Naive thymus-derived CD8-positive, alpha-beta T cell (primary cell): ENCODE results near the gene AKR1C8. TPM values are rescaled to one million over a fixed set of nuclear protein-coding genes. Genes with fewer than 3 reads are reported as not detected.
"Not testable (repeated sequence)": the region's sequence is repeated elsewhere in the genome, so short reads cannot be mapped to it uniquely, and the experiment has no call there.

Experiments
- ATAC-seq, 2 donors: fragments of 150-1000 bp; cut with Tn5 transposase in 1 of 2; sonication (Bioruptor Pico), chemical (Tn5 transposase) in 1 of 2; 1 replicate in 1 of 2; 2 replicates in 1 of 2; pipeline ENCODE4 v1.10.0; 2021; ENCODE audit warnings: mild to moderate bottlenecking in 2 of 2, moderate library complexity in 2 of 2
- POLR2A ChIA-PET: fragments of 350-600 bp; sonication (Branson Sonifier 250); formaldehyde crosslinking; loops from one replicate; lab custom pipeline; 2021; ENCODE audit warnings: antibody characterized with exemption; lab: Charles Lee
- DNase-seq, 10 donors: peaks; one replicate each; pipeline versions ENCODE4 v3.0.0 to v3.0.0-alpha.2; 2020 to 2022
- H3K27ac Mint-ChIP-seq, 10 donors: one replicate each; pipeline ENCODE4 v1.8.0; 2020 to 2022; ENCODE audit warnings: mild to moderate bottlenecking in 10 of 10, mixed read lengths in 10 of 10, moderate library complexity in 4 of 10, inconsistent platforms in 1 of 10
- H3K27me3 Mint-ChIP-seq, 5 donors: one replicate each; pipeline ENCODE4 v1.8.0; 2021 to 2022; ENCODE audit warnings: mixed read lengths in 5 of 5
- H3K36me3 Mint-ChIP-seq, 3 donors: one replicate each; pipeline ENCODE4 v1.8.0; 2020 to 2022; ENCODE audit warnings: mixed read lengths in 3 of 3, mild to moderate bottlenecking in 2 of 3, inconsistent platforms in 1 of 3
- H3K4me1 Mint-ChIP-seq, 4 donors: one replicate each; pipeline ENCODE4 v1.8.0; 2021 to 2022; ENCODE audit warnings: mixed read lengths in 4 of 4
- H3K4me3 Mint-ChIP-seq, 10 donors: one replicate each; pipeline ENCODE4 v1.8.0; 2020 to 2022; ENCODE audit warnings: mild to moderate bottlenecking in 10 of 10, mixed read lengths in 10 of 10, moderate library complexity in 6 of 10, inconsistent platforms in 1 of 10
- H3K9me3 Mint-ChIP-seq, 9 donors: one replicate each; pipeline ENCODE4 v1.8.0; 2020 to 2022; ENCODE audit warnings: mixed read lengths in 9 of 9, mild to moderate bottlenecking in 3 of 9, inconsistent platforms in 1 of 9, moderate library complexity in 1 of 9
- polyA plus RNA-seq, 3 donors: library from polyadenylated mRNA; unstranded; fragments of 300-500 nt; fragmentation: Illumina TruSeq; gene quantifications; one replicate each; pipeline ENCODE4 v1.2.3, GENCODE V29; 2021
- total RNA-seq, 8 experiments: library from RNA in 2 of 8; stranded (reverse) in 2 of 8; gene quantifications; one replicate each; pipeline ENCODE4 v1.2.3 and lab custom pipeline; 2021 to 2026

The AKR1C8 gene
- total and polyA plus RNA-seq, 5 experiments from 2014 or later, result 1.1 to 1.3 TPM; not detected in 3

DNA sequence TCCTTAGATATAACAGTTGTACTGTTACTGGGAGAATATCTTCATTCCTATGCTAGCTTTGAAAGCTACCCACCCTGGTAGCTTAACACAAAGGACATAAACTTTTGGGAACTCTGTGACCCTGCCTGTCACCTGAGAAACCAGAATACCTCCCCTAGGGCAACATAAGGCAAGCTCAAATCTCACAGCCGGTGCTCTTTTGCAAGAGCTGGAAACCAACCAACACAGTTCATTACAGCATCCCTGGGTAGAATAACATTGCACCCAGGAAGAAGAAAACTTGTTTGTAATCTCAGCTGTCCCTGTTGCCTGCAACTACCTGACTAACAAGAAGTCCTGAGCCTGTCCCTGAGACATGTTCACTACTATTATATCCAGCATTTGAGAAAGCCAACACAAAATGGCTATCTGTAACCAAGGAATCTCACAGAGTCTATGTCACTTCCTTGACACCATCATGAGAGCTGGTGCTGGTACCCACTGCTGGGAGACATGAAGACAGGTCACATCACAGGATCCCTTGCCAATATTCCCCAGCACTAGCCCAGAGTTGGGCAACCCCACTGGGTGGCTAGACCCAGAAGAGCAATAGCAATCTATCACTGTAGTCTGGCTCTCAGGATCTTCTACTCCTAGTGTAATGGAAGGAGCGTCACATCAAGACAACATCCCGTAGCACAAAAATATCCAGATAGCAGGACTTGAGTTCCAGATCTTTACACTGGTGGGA is 59.5 kb downstream of the AKR1C8 start:
- ATAC-seq, result no peak

DNA sequence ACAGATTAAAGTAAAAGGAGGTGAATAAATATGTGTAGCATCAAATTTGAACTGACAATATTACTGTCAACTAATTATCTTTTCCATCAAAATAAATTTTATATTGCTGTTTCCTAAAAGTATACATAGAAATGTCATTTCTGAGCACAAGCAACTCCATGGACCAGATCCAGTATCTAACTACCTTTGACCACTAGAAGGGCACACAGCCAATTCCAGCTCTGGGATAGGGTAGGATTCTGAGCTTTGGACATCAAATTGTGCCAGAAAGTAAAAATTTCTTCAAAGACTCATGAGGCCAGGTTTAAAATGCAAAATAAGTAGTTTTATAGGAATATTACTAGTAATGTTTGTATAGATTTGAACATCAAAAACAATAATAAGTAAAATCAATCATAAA is 61.1 kb downstream of the AKR1C8 start:
- Mint-ChIP-seq H3K4me3 (no peak overlapping the region), H3K27ac (no peak overlapping the region), H3K27me3 (peaks cover 0 to 10% (median 6%) of the 10 kb centered on the region in 5 donors), H3K9me3 (peaks cover 0 to 26% (median 11%) of the 10 kb centered on the region in 9 donors), H3K36me3 (peaks cover 0 to 15% (median 3%) of the 10 kb centered on the region in 3 donors), H3K4me1 (no peaks in the 10 kb centered on the region)
- POLR2A ChIA-PET, result no interaction called here
- ATAC-seq (no peak), DNase-seq (no peak)

More for the DNA sequence above, 59.5 kb downstream of the AKR1C8 start:
- no peak overlapping the region for H3K27ac Mint-ChIP-seq
- H3K4me3 Mint-ChIP-seq, result no peak overlapping the region
- POLR2A ChIA-PET, result no interaction called here
- H3K36me3 Mint-ChIP-seq, result peaks cover 0 to 15% (median 3%) of the 10 kb centered on the region in 3 donors
- no peak for DNase-seq
- H3K27me3 Mint-ChIP-seq, result peaks cover 0 to 10% (median 6%) of the 10 kb centered on the region in 5 donors
- no peaks in the 10 kb centered on the region for H3K4me1 Mint-ChIP-seq
- peaks cover 0 to 21% (median 11%) of the 10 kb centered on the region in 9 donors for H3K9me3 Mint-ChIP-seq

DNA sequence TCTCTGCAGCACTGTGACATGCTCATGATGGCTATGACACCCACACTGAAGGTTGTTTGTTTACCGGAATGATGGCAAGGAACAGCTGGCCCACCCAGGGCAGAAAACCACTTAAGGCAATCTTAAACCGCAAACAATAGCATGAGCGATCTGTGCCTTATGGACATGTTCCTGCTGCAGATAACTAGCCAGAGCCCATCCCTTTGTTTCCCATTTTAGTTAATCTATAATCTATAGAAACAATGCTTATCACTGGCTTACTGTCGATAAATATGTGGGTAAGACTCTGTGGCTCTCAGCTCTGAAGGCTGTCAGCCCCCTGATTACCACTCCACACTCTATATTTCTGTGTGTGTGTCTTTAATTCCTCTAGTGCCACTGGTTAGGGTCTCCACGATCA is 65.0 kb downstream of the AKR1C8 start:
- H3K4me3 Mint-ChIP-seq, POLR2A ChIA-PET, H3K36me3 Mint-ChIP-seq, H3K27ac Mint-ChIP-seq, H3K4me1 Mint-ChIP-seq, ATAC-seq, DNase-seq, H3K27me3 Mint-ChIP-seq: not testable (repeated sequence)
- H3K9me3 Mint-ChIP-seq, result peaks cover 0 to 13% (median 4%) of the 10 kb centered on the region in 9 donors

DNA sequence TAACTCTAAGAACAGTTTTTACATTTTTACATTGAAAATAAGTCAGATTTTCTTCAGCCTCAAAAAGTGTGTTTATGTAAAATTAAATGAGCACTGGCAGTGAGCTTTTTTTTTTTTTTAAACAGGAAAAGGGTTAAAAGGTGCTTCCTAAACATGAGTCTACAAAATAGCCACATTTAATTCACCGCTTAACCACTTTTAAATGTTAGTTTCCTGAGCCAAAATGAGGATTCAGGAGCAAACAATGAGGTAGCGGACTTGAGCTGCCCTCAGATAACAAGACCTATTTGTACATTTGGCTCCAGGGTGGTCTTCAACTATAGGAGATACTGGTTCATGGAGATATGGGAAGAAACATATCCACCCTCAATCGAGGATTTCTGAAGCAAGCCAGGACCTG is 67.9 kb downstream of the AKR1C8 start:
- Mint-ChIP-seq H3K27me3 (peaks cover 0 to 4% (median 2%) of the 10 kb centered on the region in 5 donors), H3K36me3 (peaks cover 0 to 4% (median 0%) of the 10 kb centered on the region in 3 donors), H3K4me3 (no peak overlapping the region), H3K9me3 (peaks cover 0 to 13% (median 5%) of the 10 kb centered on the region in 9 donors), H3K27ac (no peak overlapping the region), H3K4me1 (peaks cover 0 to 3% (median 0%) of the 10 kb centered on the region in 4 donors)
- ATAC-seq (no peak), DNase-seq (no peak)
- POLR2A ChIA-PET, result no interaction called here

DNA sequence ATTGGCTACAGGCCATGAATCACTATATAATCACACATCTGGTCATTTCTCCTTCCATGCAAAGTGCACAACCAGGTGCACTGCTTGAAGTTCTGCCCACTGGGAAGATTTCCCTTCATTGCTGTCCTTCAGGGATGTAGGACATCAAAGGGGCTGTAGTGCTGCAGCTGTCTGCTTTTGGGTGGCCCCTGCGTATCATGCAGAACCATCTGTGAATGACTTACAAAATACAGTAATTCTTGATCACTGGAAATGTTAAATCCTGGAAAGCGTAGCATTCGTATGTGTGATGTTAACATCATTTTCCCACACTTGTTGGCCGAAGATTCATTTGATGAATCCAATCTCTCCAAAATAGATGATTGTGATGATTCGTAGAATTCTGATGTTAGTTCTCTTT is 68.3 kb downstream of the AKR1C8 start:
- peaks cover 0 to 4% (median 2%) of the 10 kb centered on the region in 5 donors for H3K27me3 Mint-ChIP-seq
- H3K9me3 Mint-ChIP-seq, result peaks cover 0 to 13% (median 5%) of the 10 kb centered on the region in 9 donors
- no peak for ATAC-seq
- no peak for DNase-seq
- peaks cover 0 to 3% (median 0%) of the 10 kb centered on the region in 4 donors for H3K4me1 Mint-ChIP-seq
- peaks cover 0 to 4% (median 0%) of the 10 kb centered on the region in 3 donors for H3K36me3 Mint-ChIP-seq
- no peak overlapping the region for H3K4me3 Mint-ChIP-seq
- POLR2A ChIA-PET, result no interaction called here
- no peak overlapping the region for H3K27ac Mint-ChIP-seq

DNA sequence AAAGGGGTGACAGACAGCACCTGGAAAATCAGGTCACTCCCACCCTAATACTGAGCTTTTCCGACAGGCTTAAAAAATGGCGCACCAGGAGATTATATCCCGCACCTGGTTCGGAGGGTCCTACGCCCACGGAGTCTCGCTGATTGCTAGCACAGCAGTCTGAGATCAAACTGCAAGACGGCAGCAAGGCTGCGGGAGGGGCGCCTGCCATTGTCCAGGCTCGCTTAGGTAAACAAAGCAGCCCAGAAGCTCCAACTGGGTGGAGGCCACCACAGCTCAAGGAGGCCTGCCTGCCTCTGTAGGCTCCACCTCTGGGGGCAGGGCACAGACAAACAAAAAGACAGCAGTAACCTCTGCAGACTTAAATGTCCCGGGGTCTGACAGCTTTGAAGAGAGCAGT is 75.1 kb downstream of the AKR1C8 start:
- not testable (repeated sequence) for H3K27ac Mint-ChIP-seq

DNA sequence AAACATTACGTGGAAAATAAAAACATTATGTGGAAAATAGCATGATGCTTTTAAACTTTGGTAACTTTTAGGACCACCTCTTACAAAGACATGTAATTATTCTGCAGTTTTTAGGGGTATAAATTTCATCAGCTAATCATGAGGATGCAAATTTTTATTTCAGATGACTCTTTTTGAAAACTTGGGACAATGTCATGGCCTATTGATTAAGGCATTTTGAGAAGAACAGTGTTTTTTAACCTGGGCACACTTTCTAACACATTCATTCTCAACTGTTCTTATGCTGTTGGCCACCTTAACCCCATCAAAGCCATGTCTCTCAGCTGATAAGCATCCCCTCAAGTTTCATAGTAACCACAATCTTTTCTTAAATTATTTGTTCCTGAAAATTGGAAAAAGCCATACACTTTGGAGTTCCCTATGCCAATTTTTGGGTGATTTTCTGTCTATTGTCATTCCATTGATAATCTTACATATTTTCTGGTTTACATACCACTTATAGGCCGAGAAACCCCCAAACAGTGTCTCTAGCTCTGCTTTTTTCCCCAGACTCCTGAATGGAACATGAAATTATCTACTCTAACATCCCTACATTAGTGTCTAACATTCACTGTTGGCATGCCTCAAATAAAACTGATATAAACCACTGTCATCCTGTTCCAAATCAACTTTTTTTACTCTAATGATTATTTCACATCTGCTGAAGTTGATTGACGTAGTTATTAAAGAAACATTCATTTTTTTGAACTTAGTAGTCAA is 76.1 kb downstream of the AKR1C8 start:
- POLR2A ChIA-PET, result no interaction called here
- ATAC-seq, result no peak

More for the DNA sequence above, 75.1 kb downstream of the AKR1C8 start:
- POLR2A ChIA-PET, H3K9me3 Mint-ChIP-seq, DNase-seq, H3K4me3 Mint-ChIP-seq, H3K27me3 Mint-ChIP-seq, H3K36me3 Mint-ChIP-seq, ATAC-seq, H3K4me1 Mint-ChIP-seq: not testable (repeated sequence)

DNA sequence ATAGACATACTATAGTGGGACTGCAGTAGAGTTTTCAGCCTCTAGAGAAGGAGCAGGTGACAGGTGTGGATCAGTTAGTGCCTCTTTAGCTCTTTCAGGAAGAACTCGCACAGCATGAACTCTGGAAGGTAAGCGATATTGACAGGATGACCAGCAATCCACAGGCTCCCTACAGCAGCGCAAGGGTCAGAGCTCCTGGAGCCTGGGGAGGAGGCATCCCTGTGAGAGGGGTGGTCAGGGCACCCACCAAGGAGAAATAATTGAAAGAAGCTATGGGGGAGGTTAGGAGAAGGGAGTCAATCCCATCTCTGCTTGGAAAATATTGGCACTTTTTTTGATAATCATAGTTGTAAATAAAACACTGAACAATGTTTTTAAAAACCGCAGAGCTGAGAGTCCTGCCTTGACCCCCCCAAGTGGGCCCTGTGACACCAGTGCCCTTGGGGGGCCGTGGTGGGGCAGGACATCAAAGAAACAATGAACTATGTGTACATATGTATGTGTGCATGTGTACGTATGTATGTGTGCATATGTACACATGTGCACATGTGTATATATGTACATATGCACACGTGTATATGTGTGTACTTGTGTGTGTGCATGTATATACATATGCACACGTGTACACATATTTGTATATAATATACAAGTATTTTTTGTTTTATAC is 77.0 kb downstream of the AKR1C8 start:
- H3K36me3 Mint-ChIP-seq, result no peaks in the 10 kb centered on the region

More for the DNA sequence above, 76.1 kb downstream of the AKR1C8 start:
- H3K9me3 Mint-ChIP-seq, result peaks cover 0 to 9% (median 0%) of the 10 kb centered on the region in 9 donors
- H3K36me3 Mint-ChIP-seq, result no peaks in the 10 kb centered on the region
- no peak for DNase-seq
- no peak overlapping the region for H3K27ac Mint-ChIP-seq
- H3K4me1 Mint-ChIP-seq, result no peaks in the 10 kb centered on the region
- H3K4me3 Mint-ChIP-seq, result no peak overlapping the region
- peaks cover 0 to 6% (median 1%) of the 10 kb centered on the region in 5 donors for H3K27me3 Mint-ChIP-seq

DNA sequence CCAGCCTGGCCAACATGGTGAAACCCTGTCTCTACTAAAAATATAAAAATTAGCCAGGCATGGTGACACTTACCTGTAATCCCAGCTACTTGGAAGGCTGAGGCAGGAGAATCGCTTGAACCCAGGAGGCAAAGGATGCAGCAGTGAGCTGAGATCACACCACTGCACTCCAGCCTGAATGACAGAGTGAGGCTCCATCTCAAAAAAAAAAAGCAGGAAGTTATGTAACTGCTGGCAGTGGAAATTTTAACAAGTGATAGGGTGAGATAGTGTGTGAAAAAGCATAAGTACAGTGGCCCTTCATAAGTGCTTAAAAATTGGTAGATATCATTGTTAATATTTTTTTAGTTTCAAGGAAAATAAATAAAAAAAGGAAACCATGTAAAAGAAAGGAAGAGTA is 78.4 kb downstream of the AKR1C8 start:
- Mint-ChIP-seq H3K9me3 (peaks cover 0 to 9% (median 0%) of the 10 kb centered on the region in 9 donors), H3K36me3 (no peaks in the 10 kb centered on the region), H3K4me1 (no peaks in the 10 kb centered on the region), H3K27ac (no peak overlapping the region), H3K4me3 (no peak overlapping the region), H3K27me3 (peaks cover 0 to 6% (median 0%) of the 10 kb centered on the region in 5 donors)
- no peak for DNase-seq
- POLR2A ChIA-PET, result no interaction called here
- no peak for ATAC-seq

More for the DNA sequence above, 77.0 kb downstream of the AKR1C8 start:
- Mint-ChIP-seq H3K27me3 (peaks cover 0 to 6% (median 0%) of the 10 kb centered on the region in 5 donors), H3K4me3 (no peak overlapping the region), H3K27ac (peak overlapping the region in 1 of 10 donors; percentile 68), H3K4me1 (no peaks in the 10 kb centered on the region), H3K9me3 (peaks cover 0 to 9% (median 0%) of the 10 kb centered on the region in 9 donors)
- POLR2A ChIA-PET, result no interaction called here
- ATAC-seq (no peak), DNase-seq (no peak)

DNA sequence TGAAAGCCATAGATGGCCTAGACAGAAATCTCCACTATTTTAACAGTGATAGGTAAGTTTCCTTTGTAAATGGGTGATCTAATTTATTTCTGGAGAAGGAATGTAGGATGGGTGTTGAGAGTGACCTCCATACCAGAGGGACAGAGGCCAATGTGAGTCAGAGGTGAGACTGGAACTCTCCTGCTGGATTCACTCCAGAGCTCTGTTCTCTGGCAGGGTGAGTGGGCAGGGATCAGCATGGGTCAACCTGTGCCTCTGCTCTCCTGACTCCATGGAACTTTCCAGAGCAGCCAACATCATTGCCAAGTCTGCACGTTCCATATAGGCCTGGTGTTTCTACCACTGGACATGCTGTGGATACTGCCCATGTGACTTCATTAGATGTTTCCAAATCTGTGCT is 79.3 kb downstream of the AKR1C8 start:
- peaks cover 0 to 2% (median 0%) of the 10 kb centered on the region in 5 donors for H3K27me3 Mint-ChIP-seq
- H3K9me3 Mint-ChIP-seq, result peaks cover 0 to 3% (median 0%) of the 10 kb centered on the region in 9 donors
- no peak overlapping the region for H3K4me3 Mint-ChIP-seq
- DNase-seq (no peak), ATAC-seq (no peak)
- no peaks in the 10 kb centered on the region for H3K4me1 Mint-ChIP-seq
- no peaks in the 10 kb centered on the region for H3K36me3 Mint-ChIP-seq
- POLR2A ChIA-PET, result no interaction called here
- no peak overlapping the region for H3K27ac Mint-ChIP-seq
